Suprapubic skin (tissue), 3 donors: ENCODE measurements around the gene EME2.

Experiments used
- EP300 ChIP-seq: sonication (generic); formaldehyde crosslinking; IDR thresholded peaks from one replicate; pipeline ENCODE4 v1.6.1; 2017; ENCODE audit warnings: antibody characterized with exemption
- POLR2A ChIP-seq, 2 donors: fragments of 450-650 bp; IDR thresholded peaks; one replicate each; pipeline ENCODE4 v1.6.1; 2017; ENCODE audit warnings: antibody characterized with exemption in 2 of 2, mild to moderate bottlenecking in 2 of 2, moderate library complexity in 2 of 2
- TF ChIP-seq, protein P1 (sequence below), 2 donors: fragments of 200-600 bp in 1 of 2; fragments of 450-650 bp in 1 of 2; sonication (generic) in 1 of 2; IDR thresholded peaks; one replicate each; pipeline ENCODE4 v1.5.1; 2016 to 2019; ENCODE audit warnings: antibody characterized with exemption in 2 of 2, mild to moderate bottlenecking in 1 of 2, moderate library complexity in 1 of 2

DNA sequence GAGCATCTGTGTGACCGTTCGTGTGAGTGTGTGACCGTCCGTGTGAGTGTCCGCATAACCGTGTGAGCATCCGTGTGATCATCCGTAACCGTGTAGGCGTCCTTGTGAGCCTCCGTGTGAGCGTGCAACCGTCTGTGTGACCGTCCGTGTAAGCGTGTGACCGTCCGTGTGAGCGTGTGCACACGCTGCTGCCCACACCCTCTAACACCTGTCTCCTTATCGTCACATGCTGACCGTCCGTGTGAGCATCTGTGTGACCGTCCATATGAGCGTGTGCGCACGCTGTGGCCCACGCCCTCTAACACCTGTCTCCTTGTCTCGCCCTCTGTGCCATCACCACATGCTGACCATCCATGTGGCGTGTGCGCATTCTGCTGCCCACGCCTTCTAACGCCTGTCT lies 32.4 kb upstream of the EME2 start:
- no peak for TF ChIP-seq EP300
- TF ChIP-seq, protein P1, sequence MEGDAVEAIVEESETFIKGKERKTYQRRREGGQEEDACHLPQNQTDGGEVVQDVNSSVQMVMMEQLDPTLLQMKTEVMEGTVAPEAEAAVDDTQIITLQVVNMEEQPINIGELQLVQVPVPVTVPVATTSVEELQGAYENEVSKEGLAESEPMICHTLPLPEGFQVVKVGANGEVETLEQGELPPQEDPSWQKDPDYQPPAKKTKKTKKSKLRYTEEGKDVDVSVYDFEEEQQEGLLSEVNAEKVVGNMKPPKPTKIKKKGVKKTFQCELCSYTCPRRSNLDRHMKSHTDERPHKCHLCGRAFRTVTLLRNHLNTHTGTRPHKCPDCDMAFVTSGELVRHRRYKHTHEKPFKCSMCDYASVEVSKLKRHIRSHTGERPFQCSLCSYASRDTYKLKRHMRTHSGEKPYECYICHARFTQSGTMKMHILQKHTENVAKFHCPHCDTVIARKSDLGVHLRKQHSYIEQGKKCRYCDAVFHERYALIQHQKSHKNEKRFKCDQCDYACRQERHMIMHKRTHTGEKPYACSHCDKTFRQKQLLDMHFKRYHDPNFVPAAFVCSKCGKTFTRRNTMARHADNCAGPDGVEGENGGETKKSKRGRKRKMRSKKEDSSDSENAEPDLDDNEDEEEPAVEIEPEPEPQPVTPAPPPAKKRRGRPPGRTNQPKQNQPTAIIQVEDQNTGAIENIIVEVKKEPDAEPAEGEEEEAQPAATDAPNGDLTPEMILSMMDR (IDR thresholded peaks at IDR 0.05) = no peak
- TF ChIP-seq POLR2A (IDR thresholded peaks at IDR 0.05) = no peak
